GM18520 (cell line): Measurements from ENCODE around the gene PRTN3.
"Not testable (repeated sequence)": the region's sequence is repeated elsewhere in the genome, so short reads cannot be mapped to it uniquely, and the experiment has no call there.

Experiments
- ATAC-seq: cut with Tn5 transposase; IDR thresholded peaks from one replicate; pipeline ENCODE4 v1.9.1; 2021; ENCODE audit not compliant: unreplicated experiment

PRTN3 gene

DNA sequence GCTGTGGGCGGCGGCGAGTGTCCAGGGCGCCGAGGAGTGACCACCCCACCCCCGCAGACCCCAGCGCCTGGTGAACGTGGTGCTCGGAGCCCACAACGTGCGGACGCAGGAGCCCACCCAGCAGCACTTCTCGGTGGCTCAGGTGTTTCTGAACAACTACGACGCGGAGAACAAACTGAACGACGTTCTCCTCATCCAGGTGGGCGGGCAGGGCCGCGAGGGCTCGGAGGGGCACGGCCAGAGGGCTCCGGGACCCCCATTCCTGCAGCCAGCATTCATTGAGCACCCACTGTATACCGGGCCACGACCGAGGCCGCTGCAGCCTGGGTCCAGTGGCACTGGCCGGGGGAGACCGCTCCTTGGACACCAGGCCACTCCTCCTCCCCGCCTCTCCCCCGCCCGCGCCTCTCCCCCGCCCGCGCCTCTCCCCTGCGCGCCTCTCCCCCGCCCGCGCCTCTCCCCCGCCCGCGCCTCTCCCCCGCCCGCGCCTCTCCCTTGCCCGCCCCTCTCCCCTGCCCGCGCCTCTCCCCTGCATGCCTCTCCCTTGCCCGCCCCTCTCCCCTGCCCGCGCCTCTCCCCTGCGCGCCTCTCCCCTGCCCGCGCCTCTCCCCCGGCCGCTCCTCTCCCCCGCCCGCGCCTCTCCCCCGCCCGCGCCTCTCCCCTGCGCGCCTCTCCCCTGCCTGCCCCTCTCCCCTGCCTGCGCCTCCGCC lies 3.2 kb downstream of the PRTN3 start:
- no peak for ATAC-seq

GRCh38 chr19:844546-844971 lies 3.8 kb downstream of the PRTN3 start:
- ATAC-seq: no peak

DNA sequence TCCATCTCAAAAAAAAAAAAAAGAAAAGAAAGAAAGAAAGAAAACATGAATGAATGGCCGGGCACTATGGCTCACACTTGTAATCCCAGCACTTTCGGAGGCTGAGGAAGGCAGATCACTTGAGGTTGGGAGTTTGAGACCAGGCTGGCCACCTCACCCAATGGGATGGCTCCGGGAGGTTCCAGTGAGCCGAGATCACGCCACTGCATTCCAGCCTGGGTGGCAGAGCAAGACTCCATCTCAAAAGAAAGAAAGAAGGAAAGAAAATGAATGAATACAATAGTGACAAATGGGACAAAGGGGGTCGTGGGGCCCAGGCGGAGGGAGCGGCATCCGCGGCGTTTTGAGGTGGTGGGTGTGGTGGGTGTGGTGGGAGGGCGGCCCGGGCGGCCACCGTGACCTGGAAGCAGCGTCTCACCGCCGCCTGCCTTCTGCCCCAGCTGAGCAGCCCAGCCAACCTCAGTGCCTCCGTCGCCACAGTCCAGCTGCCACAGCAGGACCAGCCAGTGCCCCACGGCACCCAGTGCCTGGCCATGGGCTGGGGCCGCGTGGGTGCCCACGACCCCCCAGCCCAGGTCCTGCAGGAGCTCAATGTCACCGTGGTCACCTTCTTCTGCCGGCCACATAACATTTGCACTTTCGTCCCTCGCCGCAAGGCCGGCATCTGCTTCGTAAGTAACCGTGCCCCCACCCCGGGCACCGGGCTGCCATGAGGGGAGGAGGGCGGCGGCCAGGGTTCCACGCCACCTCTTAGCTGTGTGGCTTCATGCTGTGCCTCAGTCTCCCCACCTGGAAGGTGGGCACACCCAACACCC lies 5.1 kb downstream of the PRTN3 start:
- no peak for ATAC-seq

DNA sequence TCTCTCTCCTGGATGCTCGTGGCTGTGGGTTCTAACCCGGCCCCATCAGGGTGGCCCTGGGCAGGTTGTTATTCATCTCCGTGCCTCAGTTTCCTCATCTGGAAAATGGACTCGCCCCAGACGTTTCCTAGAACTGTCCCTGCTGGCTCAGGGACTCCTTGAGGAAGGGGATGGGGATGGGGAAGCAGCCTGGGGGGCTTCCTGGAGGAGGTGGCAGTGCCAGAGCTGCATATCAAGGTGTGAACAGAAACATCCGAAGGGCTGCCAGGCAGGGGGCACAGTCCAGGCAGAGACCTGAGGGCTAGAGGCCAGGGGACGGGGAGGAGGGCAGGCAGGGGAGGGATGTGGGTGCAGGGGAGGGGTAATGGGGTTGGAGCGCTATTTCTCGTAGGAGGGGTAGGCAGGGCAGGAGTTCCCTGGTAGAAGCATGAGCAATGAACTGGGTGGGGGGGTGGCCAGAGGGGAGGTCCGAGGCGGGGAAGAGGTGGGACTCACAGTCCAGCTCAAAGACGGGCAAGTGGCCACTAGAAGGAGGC lies 7.7 kb downstream of the PRTN3 start:
- no peak for ATAC-seq

- not testable (repeated sequence) for ATAC-seq
Observed at GRCh38 chr19:849195-849594, 8.4 kb downstream of the PRTN3 start.

DNA sequence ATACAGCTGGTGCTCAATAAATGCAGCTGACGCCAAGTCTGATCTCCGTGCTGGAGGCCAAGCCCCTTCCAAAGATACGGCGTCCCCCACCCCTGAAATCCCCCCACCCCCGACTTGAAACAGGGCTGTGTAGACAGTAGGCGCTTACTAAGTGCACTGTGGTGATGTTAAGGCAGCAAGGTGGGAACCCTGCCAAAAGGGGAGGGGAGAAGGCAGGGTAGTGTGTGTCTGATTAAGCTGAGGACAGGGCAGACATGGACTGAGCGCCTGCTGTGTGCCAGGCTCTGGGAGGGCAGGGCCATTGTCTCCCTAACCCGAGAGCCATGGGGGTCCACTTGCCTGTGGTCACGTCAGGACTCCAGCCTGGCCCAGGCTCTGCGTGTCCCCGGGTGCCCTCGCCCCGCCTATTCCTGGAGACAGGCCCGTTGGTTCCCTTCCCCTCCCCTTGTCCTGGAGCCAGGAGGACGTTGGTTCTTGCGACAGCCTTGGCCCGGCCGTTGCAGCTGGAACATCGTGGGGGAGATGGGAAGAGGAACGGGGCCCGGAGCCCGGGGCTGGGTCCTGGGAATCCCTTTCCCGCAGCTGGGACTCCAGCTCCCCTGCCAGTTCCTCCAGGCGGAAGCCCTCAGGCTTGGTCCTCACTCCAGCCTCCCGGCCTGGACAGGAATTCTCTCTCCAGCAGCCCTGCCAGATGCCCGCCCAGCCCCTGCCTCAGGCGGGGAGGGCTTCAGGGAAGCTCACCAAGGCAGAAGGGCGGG lies 9.6 kb downstream of the PRTN3 start:
- no peak for ATAC-seq

DNA sequence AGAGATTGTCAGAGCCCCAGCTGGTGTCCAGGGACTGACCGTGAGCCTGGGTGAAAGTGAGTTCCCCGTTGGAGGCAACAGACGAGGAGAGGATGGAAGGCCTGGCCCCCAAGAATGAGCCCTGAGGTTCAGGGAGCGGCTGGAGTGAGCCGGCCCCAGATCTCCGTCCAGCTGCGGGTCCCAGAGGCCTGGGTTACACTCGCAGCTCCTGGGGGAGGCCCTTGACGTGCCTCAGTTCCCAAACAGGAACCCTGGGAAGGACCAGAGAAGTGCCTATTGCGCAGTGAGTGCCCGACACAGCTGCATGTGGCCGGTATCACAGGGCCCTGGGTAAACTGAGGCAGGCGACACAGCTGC lies 10.2 kb downstream of the PRTN3 start:
- no peak for ATAC-seq

DNA sequence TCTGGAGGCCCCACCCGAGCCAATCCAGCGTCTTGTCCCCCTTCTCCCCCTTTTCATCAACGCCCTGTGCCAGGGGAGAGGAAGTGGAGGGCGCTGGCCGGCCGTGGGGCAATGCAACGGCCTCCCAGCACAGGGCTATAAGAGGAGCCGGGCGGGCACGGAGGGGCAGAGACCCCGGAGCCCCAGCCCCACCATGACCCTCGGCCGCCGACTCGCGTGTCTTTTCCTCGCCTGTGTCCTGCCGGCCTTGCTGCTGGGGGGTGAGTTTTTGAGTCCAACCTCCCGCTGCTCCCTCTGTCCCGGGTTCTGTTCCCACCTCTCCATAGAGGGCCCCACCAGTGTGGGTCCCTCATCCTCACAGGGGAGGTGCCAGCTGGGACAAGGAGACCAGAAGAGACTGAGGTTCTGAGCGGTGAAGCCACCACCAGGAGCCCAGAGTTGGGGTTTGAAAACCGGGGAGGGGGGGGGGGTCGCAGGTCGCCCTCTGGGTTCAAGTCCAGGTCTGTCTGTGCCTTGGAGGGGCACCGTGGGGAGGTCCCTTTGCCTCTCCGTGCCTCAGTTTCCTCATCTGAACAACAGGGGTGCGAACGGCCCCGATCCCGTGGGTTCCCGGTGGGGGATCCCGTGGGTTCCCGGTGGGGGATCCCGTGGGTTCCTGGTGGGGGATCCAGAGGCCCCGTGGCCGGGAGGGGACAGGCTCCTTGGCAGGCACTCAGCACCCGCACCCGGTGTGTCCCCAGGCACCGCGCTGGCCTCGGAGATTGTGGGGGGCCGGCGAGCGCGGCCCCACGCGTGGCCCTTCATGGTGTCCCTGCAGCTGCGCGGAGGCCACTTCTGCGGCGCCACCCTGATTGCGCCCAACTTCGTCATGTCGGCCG lies 11.6 kb downstream of the PRTN3 start, which contains the start of gene ELANE:
Gene ELANE (plus strand): TSS at position 168 of the 878 bp plus-strand sequence. CDS start 26 bp downstream, at position 194.
- ATAC-seq: no peak

- ATAC-seq: no peak
Observed at GRCh38 chr19:853014-853585, 12.3 kb downstream of the PRTN3 start.

- not testable (repeated sequence) for ATAC-seq
Observed at GRCh38 chr19:853614-854220, 12.9 kb downstream of the PRTN3 start.

GRCh38 chr19:854549-854948 lies 13.8 kb downstream of the PRTN3 start:
- ATAC-seq: no peak

DNA sequence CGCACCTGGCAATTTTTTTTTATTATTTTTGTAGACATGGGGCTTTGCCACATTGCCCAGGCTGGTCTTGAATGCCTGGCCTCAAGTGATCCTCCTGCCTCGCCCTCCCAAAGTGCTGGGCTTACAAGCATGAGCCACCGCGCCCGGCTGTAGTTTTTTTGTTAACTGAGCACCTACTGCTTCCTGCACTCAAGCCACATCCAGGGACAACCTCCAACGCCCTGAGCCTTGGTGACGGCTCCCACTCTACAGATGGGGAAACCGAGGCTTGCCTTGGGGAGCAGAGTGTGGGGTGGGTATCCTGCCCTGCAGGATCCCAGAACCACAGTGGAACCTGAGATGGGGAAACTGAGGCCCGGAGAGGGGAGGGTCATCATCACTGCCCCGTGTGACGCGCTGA lies 14.3 kb downstream of the PRTN3 start:
- no peak for ATAC-seq

DNA sequence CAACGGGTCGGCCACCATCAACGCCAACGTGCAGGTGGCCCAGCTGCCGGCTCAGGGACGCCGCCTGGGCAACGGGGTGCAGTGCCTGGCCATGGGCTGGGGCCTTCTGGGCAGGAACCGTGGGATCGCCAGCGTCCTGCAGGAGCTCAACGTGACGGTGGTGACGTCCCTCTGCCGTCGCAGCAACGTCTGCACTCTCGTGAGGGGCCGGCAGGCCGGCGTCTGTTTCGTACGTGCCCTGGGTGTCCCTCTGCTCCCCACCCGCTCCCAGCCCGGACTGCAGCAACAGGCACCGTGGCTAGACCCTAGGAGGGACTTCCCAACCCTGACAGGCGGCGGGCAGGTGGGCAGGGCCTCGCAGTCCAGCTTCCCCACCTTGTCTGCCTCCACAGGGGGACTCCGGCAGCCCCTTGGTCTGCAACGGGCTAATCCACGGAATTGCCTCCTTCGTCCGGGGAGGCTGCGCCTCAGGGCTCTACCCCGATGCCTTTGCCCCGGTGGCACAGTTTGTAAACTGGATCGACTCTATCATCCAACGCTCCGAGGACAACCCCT lies 14.8 kb downstream of the PRTN3 start:
- no peak for ATAC-seq

- ATAC-seq: no peak
Observed at GRCh38 chr19:858284-858683, 17.5 kb downstream of the PRTN3 start.

GRCh38 chr19:858868-859843 lies 18.4 kb downstream of the PRTN3 start, which contains the start of gene CFD:
Gene CFD (plus strand): TSS chr19:859664. CDS start chr19:859690, 26 bp downstream.
- ATAC-seq: no peak

DNA sequence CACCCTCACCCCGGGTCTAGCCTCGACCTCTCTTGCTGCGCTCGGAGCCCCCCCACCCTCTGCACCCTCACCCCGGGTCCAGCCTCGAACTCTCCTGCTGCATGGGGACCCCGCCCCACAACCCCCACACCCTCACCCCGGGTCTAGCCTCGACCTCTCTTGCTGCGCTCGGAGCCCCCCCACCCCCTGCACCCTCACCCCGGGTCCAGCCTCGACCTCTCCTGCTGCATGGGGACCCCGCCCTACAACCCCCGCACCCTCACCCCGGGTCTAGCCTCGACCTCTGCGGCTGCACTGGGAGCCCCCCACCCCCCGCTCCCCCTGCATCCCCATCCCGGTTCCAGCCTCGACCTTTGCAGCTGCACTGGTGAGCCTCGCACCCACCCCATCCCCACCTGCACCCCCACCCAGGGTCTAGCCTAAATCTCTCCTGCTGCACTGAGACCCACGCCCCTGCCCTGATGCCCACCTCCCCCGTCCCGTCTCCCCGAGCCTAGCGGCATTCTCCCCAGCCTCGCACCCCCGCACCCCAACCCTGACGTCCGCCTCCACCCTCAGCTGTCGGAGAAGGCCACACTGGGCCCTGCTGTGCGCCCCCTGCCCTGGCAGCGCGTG lies 20.4 kb downstream of the PRTN3 start:
- ATAC-seq: no peak

DNA sequence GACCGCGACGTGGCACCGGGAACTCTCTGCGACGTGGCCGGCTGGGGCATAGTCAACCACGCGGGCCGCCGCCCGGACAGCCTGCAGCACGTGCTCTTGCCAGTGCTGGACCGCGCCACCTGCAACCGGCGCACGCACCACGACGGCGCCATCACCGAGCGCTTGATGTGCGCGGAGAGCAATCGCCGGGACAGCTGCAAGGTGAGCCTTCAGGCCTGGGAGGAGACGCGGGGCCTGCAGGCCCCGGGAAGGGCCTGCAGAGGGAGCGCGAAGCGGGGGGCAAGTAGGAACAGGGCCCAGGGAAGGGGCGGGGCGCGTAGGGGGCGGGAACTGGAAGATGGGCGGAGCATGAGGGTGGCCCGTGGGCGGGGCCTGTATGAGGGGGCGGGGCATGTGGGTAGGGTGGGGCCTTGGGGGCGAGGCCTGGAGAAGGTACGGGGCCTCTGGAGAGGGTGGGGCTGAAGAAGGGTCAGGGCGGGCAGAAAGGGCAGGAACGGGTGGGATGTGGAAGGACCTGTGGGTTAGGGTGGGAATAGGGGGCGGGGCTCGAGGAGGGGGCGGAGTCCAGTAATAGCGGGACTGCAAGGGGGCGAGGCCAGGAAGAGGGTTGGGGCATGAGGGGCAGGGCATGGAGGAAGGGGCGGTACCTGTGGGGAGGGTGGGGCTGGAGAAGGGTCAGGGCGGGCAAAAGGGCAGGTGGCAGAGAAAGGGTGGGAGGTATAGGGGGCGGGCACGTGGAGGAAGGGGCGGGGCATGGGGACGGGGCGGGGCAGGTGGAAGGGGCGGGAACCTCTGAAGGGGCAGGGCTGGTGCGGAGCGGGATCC lies 21.2 kb downstream of the PRTN3 start:
- ATAC-seq: no peak
